Endothelial cell of umbilical vein (primary cell): ENCODE data around the gene DAO. TPM values are rescaled to one million over a fixed set of nuclear protein-coding genes. Genes with fewer than 3 reads are reported as not detected.

ENCODE experiments used
- BruUV-seq: library from RNA; stranded (reverse); fragments of 400-500 nt; replicated peaks from 2 replicates; lab custom pipeline; 2021; lab: Mats Ljungman, UMichigan
- CTCF ChIA-PET: fragments of 300-600, 350-600 bp; sonication (Branson Sonifier 250); formaldehyde crosslinking; loops from one replicate; lab custom pipeline; 2021; ENCODE audit warnings: antibody characterized with exemption, inconsistent platforms; lab: Charles Lee
- POLR2A ChIA-PET: fragments of 300-600, 350-600 bp; sonication (Branson Sonifier 250); formaldehyde crosslinking; loops from one replicate; lab custom pipeline; 2021; ENCODE audit warnings: antibody characterized with exemption, inconsistent platforms; lab: Charles Lee
- DNase-seq: peaks from one replicate; pipeline ENCODE4 v3.0.0-alpha.2; 2011; ENCODE audit warnings: low read depth, low spot score
- FAIRE-seq: peaks from 2 replicates; lab custom pipeline; 2011; peaks lifted over from hg19 to GRCh38; lab: Jason Lieb, UNC
- H2AFZ ChIP-seq: 2 replicates; pipeline ENCODE4 v1.6.0; 2012; ENCODE audit warnings: low read depth, low read length, control low read depth, inconsistent platforms
- H3K27ac ChIP-seq: 2 replicates; pipeline ENCODE4 v1.5.1; 2011; ENCODE audit warnings: low read depth, mild to moderate bottlenecking, control low read depth, low read length, moderate library complexity; ENCODE audit not compliant: insufficient read depth
- H3K27me3 ChIP-seq, 2 experiments: 2 replicates each; pipeline versions ENCODE4 v1.6.0 to v1.6.1; 2011; ENCODE audit warnings: low read length in 2 of 2, mixed read lengths in 1 of 2; ENCODE audit not compliant: control insufficient read depth in 2 of 2, insufficient read depth in 2 of 2
- H3K36me3 ChIP-seq, 2 experiments: 2 replicates in 1 of 2; 3 replicates in 1 of 2; pipeline ENCODE4 v1.5.1; 2011; ENCODE audit warnings: low read length in 2 of 2, mild to moderate bottlenecking in 1 of 2, moderate library complexity in 1 of 2; ENCODE audit not compliant: control insufficient read depth in 2 of 2, insufficient read depth in 2 of 2; ENCODE audit errors: extremely low read depth in 1 of 2
- H3K4me1 ChIP-seq: 3 replicates; pipeline ENCODE4 v1.5.1; 2011; ENCODE audit warnings: mild to moderate bottlenecking, low read length; ENCODE audit not compliant: control insufficient read depth, insufficient read depth; ENCODE audit errors: extremely low read depth
- H3K4me2 ChIP-seq: 2 replicates; pipeline ENCODE4 v1.6.1; 2011; ENCODE audit warnings: low read length, control low read depth, mixed read lengths; ENCODE audit not compliant: insufficient read depth
- H3K4me3 ChIP-seq, 3 experiments: fragments of 200-600 bp in 1 of 3; sonication (generic), shearing (Covaris generic) in 1 of 3; replicated peaks in 1 of 3; 2 replicates each; pipeline ENCODE4 v1.5.1; 2011 to 2016; ENCODE audit warnings: control low read depth in 3 of 3, low read length in 3 of 3, mild to moderate bottlenecking in 2 of 3, inconsistent platforms in 1 of 3, low read depth in 1 of 3, moderate library complexity in 1 of 3; ENCODE audit not compliant: insufficient read depth in 1 of 3
- H3K79me2 ChIP-seq: 2 replicates; pipeline ENCODE4 v1.6.0; 2012; ENCODE audit warnings: low read length, inconsistent platforms; ENCODE audit not compliant: control insufficient read depth, insufficient read depth
- H3K9ac ChIP-seq: replicated peaks from 2 replicates; pipeline ENCODE3; 2011; ENCODE audit warnings: low read length, control low read depth; ENCODE audit not compliant: insufficient read depth; ENCODE audit errors: extremely low read depth
- H3K9me1 ChIP-seq: replicated peaks from 3 replicates; pipeline ENCODE4 v1.6.0; 2011; ENCODE audit warnings: mild to moderate bottlenecking, low read length; ENCODE audit not compliant: control insufficient read depth, insufficient read depth; ENCODE audit errors: extremely low read depth
- H3K9me3 ChIP-seq: replicated peaks from 2 replicates; pipeline ENCODE4 v1.5.1; 2012; ENCODE audit warnings: low read length, inconsistent platforms; ENCODE audit not compliant: control insufficient read depth, insufficient read depth
- H4K20me1 ChIP-seq: replicated peaks from 2 replicates; pipeline ENCODE3; 2011; ENCODE audit warnings: mild to moderate bottlenecking, low read length; ENCODE audit not compliant: control insufficient read depth, insufficient read depth; ENCODE audit errors: extremely low read depth
- CTCF ChIP-seq, 2 donors: IDR thresholded peaks; 1 replicate in 1 of 2; 2 replicates in 1 of 2; pipeline ENCODE4 v1.5.1; 2011; ENCODE audit warnings: low read length in 2 of 2, mild to moderate bottlenecking in 2 of 2, moderate library complexity in 2 of 2, control low read depth in 1 of 2, inconsistent platforms in 1 of 2, low read depth in 1 of 2; ENCODE audit not compliant: insufficient read depth in 1 of 2; ENCODE audit errors: extremely low read depth in 1 of 2
- EZH2 ChIP-seq: IDR thresholded peaks from 2 replicates; pipeline ENCODE4 v1.6.1; 2012; ENCODE audit warnings: borderline replicate concordance, low read depth, mild to moderate bottlenecking, moderate library complexity, low read length, inconsistent platforms; ENCODE audit not compliant: severe bottlenecking
- FOS ChIP-seq: IDR thresholded peaks from 2 replicates; pipeline ENCODE4 v1.6.1; 2011; ENCODE audit warnings: mild to moderate bottlenecking, low read length, moderate library complexity, borderline replicate concordance; ENCODE audit not compliant: insufficient read depth
- GATA2 ChIP-seq: IDR thresholded peaks from 2 replicates; pipeline ENCODE4 v1.7.0; 2011; ENCODE audit warnings: low read depth, mild to moderate bottlenecking, moderate library complexity, mixed read lengths, low read length; ENCODE audit not compliant: insufficient read length, insufficient read depth
- JUN ChIP-seq: IDR thresholded peaks from 2 replicates; pipeline ENCODE4 v1.6.1; 2011; ENCODE audit warnings: borderline replicate concordance, low read depth; ENCODE audit not compliant: insufficient read length, insufficient read depth
- MAX ChIP-seq: IDR thresholded peaks from 2 replicates; pipeline ENCODE4 v1.6.1; 2011; ENCODE audit not compliant: insufficient read depth, insufficient read length
- MYC ChIP-seq: IDR thresholded peaks from one replicate; pipeline ENCODE4 v1.6.1; 2011; ENCODE audit warnings: mild to moderate bottlenecking, low read depth, low read length
- POLR2A ChIP-seq: IDR thresholded peaks from 2 replicates; pipeline ENCODE4 v1.6.1; 2012; ENCODE audit warnings: low read depth, mild to moderate bottlenecking, control low read depth, low read length
- POLR2AphosphoS5 ChIP-seq: IDR thresholded peaks from 2 replicates; pipeline ENCODE4 v1.6.1; 2012; ENCODE audit warnings: low read depth, mild to moderate bottlenecking, control low read depth, low read length, moderate library complexity; ENCODE audit not compliant: insufficient read depth
- dilution Hi-C: fragments of 300-500 bp; cut with MboI; formaldehyde crosslinking; loops from one replicate; pipeline ENCODE4 v1.15.0; 2019; ENCODE audit warnings: low sequenced_read_pairs; ENCODE audit not compliant: extremely low pct_ligation_motif_present
- intact Hi-C: fragments of 100-400 bp; cut with micrococcal nuclease; formaldehyde crosslinking; loops from one replicate; pipeline ENCODE4 v1.10.0; 2022
- polyA plus RNA-seq, 4 experiments: library from polyadenylated mRNA; depleted of rRNA in 3 of 4; stranded (reverse) in 3 of 4; unstranded in 1 of 4; fragments of >200 nt; gene quantifications; 2 replicates each; pipeline versions ENCODE4 v1.2.1 to v1.2.3, GENCODE V29; 2011 to 2012; ENCODE audit warnings: missing spikeins in 1 of 4
- total RNA-seq: library from RNA; stranded (reverse); gene quantifications from 2 replicates; pipeline ENCODE4 v1.2.3, GENCODE V29; 2021

Gene DAO
- total and polyA plus RNA-seq, 2 donors (not counting 3 experiments of a cell fraction or from before 2014, with no cell fraction given), result not detected

- BruUV-seq, result no TSS peak
- dilution Hi-C loops, result no loop called here
- no peaks in the 10 kb centered on the region for H3K9me3 ChIP-seq
- no peaks in the 10 kb centered on the region for H3K79me2 ChIP-seq
- no peak overlapping the region for H2AFZ ChIP-seq
- no peak overlapping the region for H3K4me2 ChIP-seq
- no peak for TF ChIP-seq JUN
- TF ChIP-seq CTCF (IDR thresholded peaks at IDR 0.05; ENCODE audit: extremely low read depth in 1 of 2, insufficient read depth in 1 of 2, low read depth in 1 of 2, low read length in 2 of 2), result no peak
- no peak for TF ChIP-seq FOS
- no peak for TF ChIP-seq MAX
- TF ChIP-seq MYC, result no peak
- TF ChIP-seq GATA2, result no peak
- no peak for TF ChIP-seq EZH2
- no peak for TF ChIP-seq POLR2AphosphoS5
- TF ChIP-seq POLR2A, result no peak
- intact Hi-C loops, result no loop called here
- FAIRE-seq, result no peak
- DNase-seq, result no peak
- H4K20me1 ChIP-seq, result no peaks in the 10 kb centered on the region
- H3K27me3 ChIP-seq, result no peaks in the 10 kb centered on the region
- H3K4me3 ChIP-seq, result no peak overlapping the region
- POLR2A ChIA-PET, result interaction anchor here (0.7 kb wide), 1 partner anchor 1328 kb away, joined by 7 read pairs; no protein-coding TSS in a partner anchor
- no peaks in the 10 kb centered on the region for H3K4me1 ChIP-seq
- H3K9me1 ChIP-seq, result no peaks in the 10 kb centered on the region
- no peaks in the 10 kb centered on the region for H3K36me3 ChIP-seq
- CTCF ChIA-PET, result interaction anchor here (0.7 to 1.2 kb wide), 3 partner anchors 68 to 435 kb away, joined by 3 to 4 read pairs (median 3); partner anchors contain the start of gene SSH1
- H3K9ac ChIP-seq, result no peak overlapping the region
- H3K27ac ChIP-seq, result no peak overlapping the region
Observed at GRCh38 chr12:108930756-108931155, 50.9 kb downstream of the DAO start.
